ACC112 (cell line): ENCODE results near the gene PCNX3.

ENCODE experiments used
- H2AFZ ChIP-seq: fragments of 200-600 bp; sonication (generic); one replicate; pipeline ENCODE4 v1.6.0; 2017; ENCODE audit warnings: antibody characterized with exemption, low read length; ENCODE audit not compliant: unreplicated experiment
- H3K27ac ChIP-seq: fragments of 200-600 bp; sonication (generic); 2 replicates; pipeline ENCODE4 v1.5.1; 2014; ENCODE audit warnings: low read depth, mild to moderate bottlenecking, antibody characterized with exemption, low read length, moderate library complexity
- H3K27me3 ChIP-seq: fragments of 200-600 bp; sonication (generic); 2 replicates; pipeline ENCODE4 v1.6.1; 2014; ENCODE audit warnings: mild to moderate bottlenecking, antibody characterized with exemption, low read length, moderate library complexity, mixed read lengths; ENCODE audit not compliant: insufficient read depth
- H3K36me3 ChIP-seq: fragments of 200-600 bp; sonication (generic); 2 replicates; pipeline ENCODE4 v1.6.1; 2016; ENCODE audit warnings: mild to moderate bottlenecking, antibody characterized with exemption, low read length, moderate library complexity, mixed read lengths; ENCODE audit not compliant: insufficient read depth
- H3K4me1 ChIP-seq: fragments of 200-600 bp; sonication (generic); one replicate; pipeline ENCODE4 v1.6.1; 2016; ENCODE audit warnings: low read length, mixed read lengths; ENCODE audit not compliant: insufficient read depth, unreplicated experiment, control insufficient read depth
- H3K4me3 ChIP-seq: fragments of 200-600 bp; sonication (generic); 2 replicates; pipeline ENCODE4 v1.5.1; 2014; ENCODE audit warnings: mild to moderate bottlenecking, low read depth, low read length
- H3K79me2 ChIP-seq: fragments of 200-600 bp; sonication (generic); one replicate; pipeline ENCODE4 v1.6.0; 2016; ENCODE audit warnings: low read length; ENCODE audit not compliant: control insufficient read depth, unreplicated experiment, insufficient read depth

Gene PCNX3

GRCh38 chr11:65622011-65622410 lies 6.4 kb downstream of the PCNX3 start:
- H3K79me2 ChIP-seq, result peaks cover 30% of the 10 kb centered on the region
- H3K36me3 ChIP-seq, result peaks cover 8% of the 10 kb centered on the region; the same call in 1 of the 2 replicates
- no peaks in the 10 kb centered on the region for H3K27me3 ChIP-seq
- no peak overlapping the region for H3K27ac ChIP-seq
- no peak overlapping the region for H3K4me3 ChIP-seq
- no peak overlapping the region for H2AFZ ChIP-seq
- H3K4me1 ChIP-seq, result peaks cover 8% of the 10 kb centered on the region

GRCh38 chr11:65623177-65623576 lies 7.6 kb downstream of the PCNX3 start:
- no peak overlapping the region for H3K4me3 ChIP-seq
- H3K4me1 ChIP-seq, result no peaks in the 10 kb centered on the region
- no peak overlapping the region for H3K27ac ChIP-seq
- peaks cover 18% of the 10 kb centered on the region for H3K79me2 ChIP-seq
- no peak overlapping the region for H2AFZ ChIP-seq
- peaks cover 8% of the 10 kb centered on the region; the same call in 1 of the 2 replicates for H3K36me3 ChIP-seq
- H3K27me3 ChIP-seq, result no peaks in the 10 kb centered on the region

- no peaks in the 10 kb centered on the region for H3K4me1 ChIP-seq
- H3K79me2 ChIP-seq, result peaks cover 9% of the 10 kb centered on the region
- no peak overlapping the region for H3K27ac ChIP-seq
- no peak overlapping the region for H2AFZ ChIP-seq
- no peak overlapping the region for H3K4me3 ChIP-seq
- peaks cover 11% of the 10 kb centered on the region; the same call in 1 of the 2 replicates for H3K36me3 ChIP-seq
- no peaks in the 10 kb centered on the region for H3K27me3 ChIP-seq
Observed at GRCh38 chr11:65623852-65624616, 8.5 kb downstream of the PCNX3 start.

- Histone ChIP-seq H3K27ac (no peak overlapping the region), H3K36me3 (peaks cover 5% of the 10 kb centered on the region; the same call in 1 of the 2 replicates), H3K4me1 (no peaks in the 10 kb centered on the region), H3K79me2 (no peaks in the 10 kb centered on the region), H3K4me3 (no peak overlapping the region), H2AFZ (no peak overlapping the region), H3K27me3 (no peaks in the 10 kb centered on the region)
Observed at GRCh38 chr11:65624931-65625627, 9.5 kb downstream of the PCNX3 start.

- Histone ChIP-seq H3K36me3 (peaks cover 5% of the 10 kb centered on the region; the same call in 1 of the 2 replicates), H3K4me1 (no peaks in the 10 kb centered on the region), H3K79me2 (no peaks in the 10 kb centered on the region), H3K27ac (no peak overlapping the region), H2AFZ (no peak overlapping the region), H3K27me3 (no peaks in the 10 kb centered on the region), H3K4me3 (no peak overlapping the region)
Observed at GRCh38 chr11:65625628-65626342, 10.2 kb downstream of the PCNX3 start.

GRCh38 chr11:65627202-65627601 lies 11.6 kb downstream of the PCNX3 start:
- no peak overlapping the region for H3K4me3 ChIP-seq
- H2AFZ ChIP-seq, result no peak overlapping the region
- H3K79me2 ChIP-seq, result no peaks in the 10 kb centered on the region
- H3K36me3 ChIP-seq, result peaks cover 5% of the 10 kb centered on the region; the same call in 1 of the 2 replicates
- no peak overlapping the region for H3K27ac ChIP-seq
- no peaks in the 10 kb centered on the region for H3K4me1 ChIP-seq
- no peaks in the 10 kb centered on the region for H3K27me3 ChIP-seq

- no peaks in the 10 kb centered on the region for H3K27me3 ChIP-seq
- peaks cover 7% of the 10 kb centered on the region; the same call in 1 of the 2 replicates for H3K36me3 ChIP-seq
- no peak overlapping the region for H3K4me3 ChIP-seq
- H3K27ac ChIP-seq, result no peak overlapping the region
- no peak overlapping the region for H2AFZ ChIP-seq
- H3K4me1 ChIP-seq, result no peaks in the 10 kb centered on the region
- no peaks in the 10 kb centered on the region for H3K79me2 ChIP-seq
Observed at GRCh38 chr11:65629579-65629978, 14.0 kb downstream of the PCNX3 start.

GRCh38 chr11:65630215-65630614 lies 14.6 kb downstream of the PCNX3 start:
- H3K27me3 ChIP-seq, result no peaks in the 10 kb centered on the region
- peaks cover 13% of the 10 kb centered on the region; the same call in 1 of the 2 replicates for H3K36me3 ChIP-seq
- no peak overlapping the region for H2AFZ ChIP-seq
- H3K79me2 ChIP-seq, result no peaks in the 10 kb centered on the region
- no peak overlapping the region for H3K27ac ChIP-seq
- no peak overlapping the region for H3K4me3 ChIP-seq
- no peaks in the 10 kb centered on the region for H3K4me1 ChIP-seq

GRCh38 chr11:65633390-65634108 lies 18.0 kb downstream of the PCNX3 start:
- peaks cover 10% of the 10 kb centered on the region for H3K4me1 ChIP-seq
- no peaks in the 10 kb centered on the region for H3K79me2 ChIP-seq
- no peaks in the 10 kb centered on the region for H3K27me3 ChIP-seq
- H3K27ac ChIP-seq, result no peak overlapping the region
- no peak overlapping the region for H3K4me3 ChIP-seq
- peaks cover 19% of the 10 kb centered on the region; the same call in 1 of the 2 replicates for H3K36me3 ChIP-seq
- H2AFZ ChIP-seq, result no peak overlapping the region

GRCh38 chr11:65634109-65634436 lies 18.5 kb downstream of the PCNX3 start:
- peaks cover 14% of the 10 kb centered on the region for H3K4me1 ChIP-seq
- H2AFZ ChIP-seq, result no peak overlapping the region
- no peaks in the 10 kb centered on the region for H3K27me3 ChIP-seq
- peaks cover 4% of the 10 kb centered on the region for H3K79me2 ChIP-seq
- H3K27ac ChIP-seq, result no peak overlapping the region
- H3K36me3 ChIP-seq, result peaks cover 16% of the 10 kb centered on the region; the same call in 1 of the 2 replicates
- H3K4me3 ChIP-seq, result no peak overlapping the region
